HG03565 (cell line): ENCODE measurements around the gene ANKRD60.

Experiments
- ATAC-seq: cut with Tn5 transposase; IDR thresholded peaks from one replicate; pipeline ENCODE4 v1.9.1; 2021; ENCODE audit warnings: mild to moderate bottlenecking, moderate library complexity; ENCODE audit not compliant: unreplicated experiment

The ANKRD60 gene

DNA sequence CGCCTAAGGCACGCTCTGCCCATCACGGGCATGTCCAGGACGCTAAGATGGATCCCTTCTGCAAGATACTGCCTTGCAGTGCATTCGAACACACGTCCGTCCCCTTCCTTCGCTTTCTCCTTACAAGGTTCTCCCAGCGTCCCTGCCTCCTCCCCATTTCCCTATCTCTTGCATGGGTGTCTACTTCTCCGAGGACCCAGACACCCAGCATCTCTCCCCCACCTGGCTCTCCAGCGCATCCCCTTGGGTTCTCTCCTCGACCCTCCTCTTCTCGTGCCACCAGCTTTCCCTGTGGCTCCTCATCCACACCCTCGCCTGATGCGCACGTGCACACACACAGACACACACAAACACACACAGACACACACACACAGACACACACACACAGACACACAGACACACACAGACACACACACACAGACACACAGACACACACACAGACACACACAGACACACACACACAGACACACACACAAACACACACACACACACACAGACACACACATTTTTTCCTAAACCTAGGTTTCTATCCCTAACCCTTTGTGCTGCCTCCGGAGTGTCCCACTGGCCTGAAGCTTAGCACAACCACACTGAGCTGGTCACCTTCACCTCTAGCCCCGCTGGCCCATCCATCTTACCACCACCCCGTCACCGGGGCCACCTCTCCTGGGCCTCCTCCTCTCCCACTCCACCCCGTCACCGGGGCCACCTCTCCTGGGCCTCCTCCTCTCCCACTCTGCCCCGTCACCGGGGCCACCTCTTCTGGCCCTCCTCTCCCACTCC lies 31.9 kb downstream of the ANKRD60 start:
- no peak for ATAC-seq

DNA sequence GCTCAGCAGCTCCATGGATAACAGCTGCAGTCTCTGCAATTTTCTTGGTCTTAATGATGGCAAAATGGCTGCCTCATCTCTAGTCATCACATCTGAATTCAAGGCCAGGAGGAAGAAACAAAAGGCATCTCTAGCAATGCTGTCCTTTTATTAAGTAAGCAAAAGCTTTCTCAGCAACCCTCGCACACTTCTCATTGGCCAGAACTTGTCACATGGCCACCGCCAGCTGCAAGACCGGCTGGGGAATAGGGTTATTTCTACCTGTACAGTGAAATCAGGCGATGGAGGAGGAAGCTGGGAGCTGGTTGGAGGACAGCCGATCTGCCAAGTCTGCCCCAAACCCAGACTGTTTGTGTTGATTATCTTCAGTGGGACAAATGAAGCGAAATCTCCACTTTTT lies 33.4 kb downstream of the ANKRD60 start:
- no peak for ATAC-seq

DNA sequence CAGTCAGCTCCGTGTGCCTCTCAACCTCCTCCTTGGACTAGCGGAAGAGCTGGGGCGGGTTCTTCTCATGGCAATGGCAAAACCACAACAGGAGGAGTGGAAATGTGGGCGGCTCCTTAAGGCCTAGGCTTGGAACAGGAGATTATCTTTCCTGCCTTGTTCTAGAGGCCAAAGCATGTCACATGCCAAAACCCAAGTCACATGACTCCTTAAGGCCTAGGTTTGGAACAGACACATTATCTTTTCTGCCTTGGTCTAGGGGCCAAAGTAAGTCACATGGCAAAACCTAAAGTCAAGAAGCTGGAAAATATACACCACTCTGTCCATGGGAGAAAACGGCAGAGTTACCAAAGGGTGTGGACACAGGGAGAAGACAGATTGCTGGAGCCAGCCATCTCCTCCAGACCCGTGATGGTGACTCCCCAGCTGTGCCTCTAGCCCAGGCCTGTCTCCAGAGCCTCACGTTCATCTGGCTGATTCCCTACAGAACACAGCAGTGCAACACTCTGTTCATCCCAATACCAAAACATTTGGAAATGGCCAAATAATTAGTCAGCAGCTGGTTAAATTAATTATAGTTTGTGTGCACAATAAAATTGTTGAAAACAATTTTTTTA lies 34.2 kb downstream of the ANKRD60 start:
- ATAC-seq = no peak

GRCh38 chr20:58192567-58192966 lies 35.9 kb downstream of the ANKRD60 start:
- no peak for ATAC-seq

GRCh38 chr20:58192065-58192464 lies 36.4 kb downstream of the ANKRD60 start:
- ATAC-seq = no peak

- no peak for ATAC-seq
These were observed 39.9 kb downstream of the ANKRD60 start for GRCh38 chr20:58188527-58188926.

- ATAC-seq = no peak
These were observed 43.5 kb downstream of the ANKRD60 start for GRCh38 chr20:58184984-58185383.

GRCh38 chr20:58184063-58184462 lies 44.4 kb downstream of the ANKRD60 start:
- ATAC-seq = no peak

GRCh38 chr20:58182521-58183140 lies 45.8 kb downstream of the ANKRD60 start:
- no peak for ATAC-seq

DNA sequence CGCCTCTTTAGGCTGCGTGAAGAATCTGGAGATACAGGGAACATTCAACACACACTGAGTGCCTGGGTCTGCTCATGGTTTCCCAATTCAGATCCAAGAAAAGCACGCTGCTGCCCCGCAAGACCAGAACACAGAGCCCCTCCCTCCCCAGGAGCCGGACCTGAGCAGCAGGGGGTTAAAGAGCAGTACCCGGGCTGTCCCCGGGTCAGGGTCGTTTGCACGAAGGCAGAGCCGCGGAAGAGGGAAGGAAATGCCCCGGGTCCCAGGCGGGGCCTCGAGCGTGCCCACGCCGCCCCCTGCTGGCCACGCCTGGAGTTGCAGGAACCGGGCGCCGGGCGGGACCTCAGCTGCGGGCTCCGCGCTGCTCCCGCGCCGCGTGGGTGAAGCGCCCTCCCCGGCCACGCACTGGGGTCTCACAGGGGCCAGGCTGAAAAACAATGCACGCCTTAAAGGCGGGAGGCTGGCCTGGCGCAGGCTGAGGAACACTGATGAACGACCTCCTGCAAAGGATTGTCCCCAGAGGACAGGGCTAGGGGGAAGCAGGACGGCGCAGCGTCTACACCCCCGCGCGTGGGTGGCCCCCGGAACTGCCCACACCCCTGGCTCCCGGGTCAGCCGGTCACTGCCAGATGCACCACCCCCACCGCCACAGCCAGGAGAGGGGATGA lies 48.9 kb downstream of the ANKRD60 start:
- ATAC-seq = no peak

DNA sequence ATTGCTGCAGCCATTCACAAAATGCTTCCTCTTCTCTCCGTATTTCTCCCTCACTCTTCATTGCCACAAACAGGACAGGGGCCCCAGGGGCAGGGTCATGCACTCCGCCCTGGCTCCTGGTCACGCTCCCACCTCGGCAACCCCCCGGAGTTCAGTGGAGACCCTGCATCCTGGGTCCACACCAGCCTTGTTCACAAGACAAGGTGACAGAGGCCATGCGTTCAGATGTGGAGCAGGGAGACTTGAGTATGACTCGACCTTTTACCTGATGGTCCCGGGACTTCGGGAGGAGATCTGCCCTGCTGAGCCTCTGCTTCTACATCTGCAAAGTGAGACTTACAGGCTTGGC lies 49.4 kb downstream of the ANKRD60 start:
- no peak for ATAC-seq

- ATAC-seq = no peak
These were observed 50.7 kb downstream of the ANKRD60 start for GRCh38 chr20:58177799-58178198.

GRCh38 chr20:58175836-58176235 lies 52.6 kb downstream of the ANKRD60 start:
- ATAC-seq = no peak

GRCh38 chr20:58175425-58175824 lies 53.0 kb downstream of the ANKRD60 start:
- ATAC-seq = no peak

DNA sequence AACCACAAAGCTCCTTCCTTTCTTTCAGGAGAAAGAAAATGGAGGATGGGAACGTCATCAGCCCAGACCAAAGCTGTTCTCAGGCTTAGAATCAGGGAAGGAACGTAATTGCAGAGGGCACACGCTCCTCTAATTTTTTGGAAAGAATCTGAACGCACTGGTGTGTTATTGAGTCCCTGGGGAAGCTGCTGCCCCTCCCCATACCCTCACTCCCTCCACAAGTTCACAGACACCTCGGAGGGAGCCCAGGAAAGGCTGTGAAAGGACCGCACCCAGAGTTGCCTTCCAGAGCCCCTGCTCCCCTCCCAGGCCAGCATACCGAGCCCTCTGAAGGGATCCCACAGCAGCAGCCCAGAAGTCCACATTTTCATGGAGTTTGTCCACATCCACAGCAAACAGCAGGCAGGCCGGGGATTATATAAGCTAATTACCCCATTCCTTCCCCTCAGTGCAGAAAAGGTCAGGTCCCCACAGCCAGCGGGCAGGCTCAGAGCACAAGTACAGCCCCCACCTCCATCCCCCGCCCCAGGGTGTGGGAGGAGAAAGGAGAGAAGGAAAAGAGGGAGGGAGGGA lies 53.7 kb downstream of the ANKRD60 start:
- no peak for ATAC-seq

- ATAC-seq = no peak
These were observed 54.3 kb downstream of the ANKRD60 start for GRCh38 chr20:58173930-58174707.

GRCh38 chr20:58173091-58173490 lies 55.4 kb downstream of the ANKRD60 start:
- ATAC-seq = no peak

- ATAC-seq = no peak
These were observed 56.5 kb downstream of the ANKRD60 start for GRCh38 chr20:58171796-58172425.

DNA sequence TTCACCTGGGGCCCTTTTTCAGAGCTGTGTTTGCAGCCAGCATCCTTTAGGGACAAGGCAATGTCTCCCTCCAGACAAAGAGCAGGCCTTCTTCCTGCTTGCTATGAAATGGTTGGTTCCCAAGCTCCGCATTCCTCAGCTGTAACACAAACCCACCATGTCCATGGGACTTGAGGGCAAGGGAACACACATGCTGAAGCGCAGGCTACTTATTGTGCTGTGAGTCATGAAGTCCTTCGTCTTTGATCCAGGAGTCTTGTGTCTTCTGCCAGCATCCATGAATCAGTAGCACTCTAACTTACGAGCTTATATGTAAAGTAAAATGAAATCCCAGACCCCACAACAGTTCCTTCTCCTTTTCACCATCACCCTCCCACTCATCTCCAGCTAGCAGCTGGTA lies 59.0 kb downstream of the ANKRD60 start:
- no peak for ATAC-seq

DNA sequence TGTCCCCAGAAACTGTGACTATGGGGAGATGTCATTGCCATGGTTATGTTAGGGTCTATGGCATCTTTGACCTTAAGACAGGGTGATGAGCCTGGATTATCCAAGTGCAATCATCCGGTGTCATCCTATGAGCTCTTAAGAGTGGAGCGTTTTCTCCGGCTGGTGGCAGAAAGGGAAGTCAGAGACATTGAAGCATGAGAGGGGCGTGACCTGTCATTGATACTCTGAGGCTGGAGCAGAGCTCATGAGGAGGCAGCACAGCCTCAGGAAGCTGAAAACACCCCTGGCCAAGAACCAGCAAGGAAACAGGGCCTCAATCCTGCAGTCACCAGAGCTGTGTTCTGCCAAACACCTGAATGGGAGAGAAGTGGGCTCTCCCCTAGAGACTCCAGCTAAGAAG lies 59.6 kb downstream of the ANKRD60 start:
- no peak for ATAC-seq
